ENCODE measurements around the gene SPEF1.
"Not testable (repeated sequence)": the region's sequence is repeated elsewhere in the genome, so short reads cannot be mapped to it uniquely, and the experiment has no call there.

SPEF1 gene

GRCh38 chr20:3804781-3805180 is 23.5 kb upstream of the SPEF1 start:
- no peak for DNase-seq

DNA sequence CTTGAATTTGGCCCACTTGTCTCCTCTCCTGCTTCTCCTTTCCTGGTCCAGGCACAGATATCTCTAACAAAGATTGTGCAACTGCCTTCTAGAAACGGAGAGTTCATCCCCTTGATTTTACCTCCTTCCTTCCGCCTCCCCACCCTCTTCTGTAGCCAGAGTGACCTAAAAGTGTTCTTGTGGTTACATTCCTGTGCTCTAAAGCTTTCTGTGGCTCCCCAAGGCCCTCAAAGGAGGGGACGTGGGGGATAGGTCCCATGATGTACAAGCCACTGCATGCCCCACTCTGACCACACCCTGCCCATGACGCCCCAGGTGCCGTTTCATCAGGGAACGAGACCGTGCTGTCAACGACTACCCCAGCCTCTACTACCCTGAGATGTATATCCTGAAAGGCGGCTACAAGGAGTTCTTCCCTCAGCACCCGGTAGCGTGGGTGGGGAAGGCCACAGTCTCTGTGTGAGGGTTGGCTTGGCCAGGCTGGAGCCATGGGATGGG is 23.1 kb upstream of the SPEF1 start:
- DNase-seq = no peak

DNA sequence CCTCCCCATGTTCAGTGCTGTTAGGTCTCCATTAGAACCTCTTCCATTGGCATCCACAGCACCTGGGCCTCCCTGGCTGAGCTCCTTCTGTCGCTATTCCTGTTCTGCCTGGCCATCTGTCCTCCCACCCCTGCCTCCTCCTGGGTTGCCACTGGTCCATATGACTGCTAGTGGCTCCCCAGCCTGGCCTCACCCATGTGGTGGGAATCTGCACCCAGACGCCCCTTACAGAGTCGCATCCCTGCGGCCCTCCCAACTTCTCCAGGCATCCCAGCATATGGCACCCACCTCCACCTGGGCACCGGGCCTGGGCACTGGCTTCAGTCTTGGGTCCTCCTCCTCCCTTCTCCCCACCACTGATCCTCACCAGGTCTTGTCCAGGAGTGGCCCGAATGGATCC is 22.6 kb upstream of the SPEF1 start:
- DNase-seq = no peak

DNA sequence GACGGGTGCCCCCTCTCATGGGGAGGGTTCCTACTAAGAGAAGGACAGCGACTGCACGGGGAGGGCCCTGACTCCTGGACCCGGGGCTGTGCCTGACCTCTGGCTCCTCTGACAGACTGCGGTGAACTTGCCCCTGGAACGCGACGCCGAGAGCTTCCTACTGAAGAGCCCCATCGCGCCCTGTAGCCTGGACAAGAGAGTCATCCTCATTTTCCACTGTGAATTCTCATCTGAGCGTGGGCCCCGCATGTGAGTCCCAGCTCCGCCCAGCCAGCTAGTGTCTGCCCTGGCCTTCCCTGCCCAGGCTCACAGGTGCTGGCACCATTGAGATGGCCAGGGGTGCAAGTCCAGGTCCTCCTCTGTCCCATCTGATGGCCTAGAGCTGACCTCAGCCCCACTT is 22.0 kb upstream of the SPEF1 start:
- no peak for DNase-seq

DNA sequence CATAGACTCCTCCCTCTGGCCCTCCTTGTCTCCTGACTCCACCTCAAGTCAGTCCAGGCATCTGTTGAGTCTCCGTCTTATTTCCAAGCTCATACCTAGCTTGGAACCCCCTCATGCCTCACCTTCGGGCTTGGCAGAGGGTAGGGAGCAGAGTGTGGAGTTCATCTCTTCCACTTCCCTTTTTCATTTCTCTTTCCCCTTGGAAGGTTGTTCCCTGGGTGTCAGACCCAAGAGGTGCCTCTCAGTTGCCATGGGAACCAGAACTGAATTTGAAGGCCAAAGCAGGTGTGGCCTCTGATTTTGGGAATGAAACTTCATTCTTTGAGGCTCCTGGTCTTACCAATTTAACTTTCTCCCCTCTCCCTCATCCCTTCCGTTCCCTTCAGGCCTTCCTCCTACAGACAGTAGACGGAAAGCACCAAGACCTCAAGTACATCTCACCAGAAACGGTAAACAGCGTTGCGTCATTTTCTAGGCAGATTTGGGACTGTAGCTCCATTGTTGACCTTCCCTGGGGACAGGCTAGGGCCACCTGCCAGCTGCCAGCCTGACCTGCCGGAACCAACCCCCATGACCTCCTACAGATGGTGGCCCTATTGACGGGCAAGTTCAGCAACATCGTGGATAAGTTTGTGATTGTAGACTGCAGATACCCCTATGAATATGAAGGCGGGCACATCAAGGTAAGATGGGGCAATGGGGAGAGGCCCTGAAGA is 21.4 kb upstream of the SPEF1 start:
- DNase-seq = no peak

- DNase-seq = no peak
Observed at GRCh38 chr20:3801846-3802245, 20.6 kb upstream of the SPEF1 start.

GRCh38 chr20:3801299-3801698 is 20.1 kb upstream of the SPEF1 start:
- no peak for DNase-seq

DNA sequence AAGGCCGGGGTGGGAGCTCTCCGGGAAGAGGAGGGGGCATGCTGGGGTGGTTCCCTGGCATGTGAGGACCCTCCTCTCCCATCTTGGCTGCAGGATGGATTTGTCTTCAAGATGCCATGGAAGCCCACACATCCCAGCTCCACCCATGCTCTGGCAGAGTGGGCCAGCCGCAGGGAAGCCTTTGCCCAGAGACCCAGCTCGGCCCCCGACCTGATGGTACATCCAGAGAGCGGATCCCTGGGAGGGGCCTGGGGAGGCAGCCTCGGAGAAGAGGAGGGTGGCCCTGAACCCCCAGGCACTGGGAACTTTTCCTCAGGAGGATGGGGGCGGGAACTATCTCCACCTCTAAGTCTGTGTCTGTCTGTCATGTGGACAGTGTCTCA is 19.6 kb upstream of the SPEF1 start:
- no peak for DNase-seq

- no peak for DNase-seq
Observed at GRCh38 chr20:3800256-3800877, 19.1 kb upstream of the SPEF1 start.

DNA sequence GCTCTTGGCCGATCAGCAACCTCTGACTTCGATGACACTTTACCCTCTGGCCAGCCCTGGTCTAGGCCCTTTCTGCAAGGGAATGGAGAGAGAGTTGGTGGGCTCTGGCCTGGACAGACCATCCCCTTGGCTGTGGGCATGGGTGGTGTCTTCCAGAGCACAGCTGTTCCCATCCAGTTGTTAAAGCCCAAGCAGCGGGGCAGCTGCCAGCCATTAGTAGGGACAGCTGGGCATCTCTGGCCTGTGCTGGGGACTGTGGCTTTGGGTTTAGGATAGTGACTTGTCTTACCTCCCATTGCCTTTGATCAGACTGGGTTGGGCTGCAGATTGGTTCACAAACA is 17.6 kb upstream of the SPEF1 start:
- no peak for DNase-seq

- no peak for DNase-seq
Observed at GRCh38 chr20:3798373-3798768, 17.1 kb upstream of the SPEF1 start.

DNA sequence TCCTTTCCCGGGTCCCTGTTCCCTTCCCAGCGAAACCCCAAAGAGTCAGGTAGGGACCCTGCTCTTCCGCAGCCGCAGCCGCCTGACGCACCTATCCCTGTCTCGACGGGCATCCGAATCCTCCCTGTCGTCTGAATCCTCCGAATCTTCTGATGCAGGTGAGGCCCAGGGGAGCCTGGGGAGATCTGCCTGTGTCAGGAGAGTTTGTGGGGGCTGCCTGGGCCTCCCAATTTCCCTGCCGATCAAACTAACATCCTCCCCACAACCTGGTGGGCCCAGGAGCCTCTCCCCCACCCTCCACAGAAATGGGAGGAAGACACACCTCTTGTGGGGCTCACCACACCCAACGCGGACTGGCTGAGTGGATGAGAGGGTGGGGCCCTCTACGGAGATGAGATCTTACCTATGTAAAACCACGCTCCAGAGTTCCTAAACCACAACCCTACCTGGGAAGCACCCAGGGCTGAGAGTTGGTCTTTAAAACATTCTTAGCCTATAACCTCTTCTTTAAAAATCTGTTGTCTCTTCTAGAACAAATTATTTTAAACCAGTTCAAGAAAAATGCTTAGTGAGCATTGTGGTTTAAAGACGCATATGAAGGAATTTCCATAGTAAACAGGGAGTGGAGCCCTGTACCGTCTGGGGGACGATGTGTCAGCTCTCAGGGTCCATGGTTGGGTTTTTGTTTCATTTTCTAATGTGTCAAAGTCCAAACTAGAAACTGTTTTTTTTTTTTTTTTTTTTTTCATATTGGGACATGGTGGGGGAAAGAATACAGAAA is 16.5 kb upstream of the SPEF1 start:
- no peak for DNase-seq

DNA sequence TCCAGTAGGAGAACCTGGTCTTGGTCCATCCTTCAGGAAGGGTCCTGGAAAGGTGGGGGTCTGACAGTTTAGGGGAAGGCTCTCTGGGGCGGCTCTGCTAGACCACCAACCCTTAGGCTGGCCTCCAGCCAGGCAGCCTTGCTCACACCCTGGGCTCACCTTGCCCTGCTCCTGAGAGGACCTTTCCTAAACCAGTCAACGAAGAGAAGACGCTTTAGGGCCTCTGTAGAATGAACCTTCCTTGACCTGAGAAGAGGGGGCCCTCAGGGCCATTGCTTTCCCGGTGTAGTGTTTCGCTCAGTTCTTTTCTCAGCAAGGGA is 15.9 kb upstream of the SPEF1 start:
- no peak for DNase-seq

DNA sequence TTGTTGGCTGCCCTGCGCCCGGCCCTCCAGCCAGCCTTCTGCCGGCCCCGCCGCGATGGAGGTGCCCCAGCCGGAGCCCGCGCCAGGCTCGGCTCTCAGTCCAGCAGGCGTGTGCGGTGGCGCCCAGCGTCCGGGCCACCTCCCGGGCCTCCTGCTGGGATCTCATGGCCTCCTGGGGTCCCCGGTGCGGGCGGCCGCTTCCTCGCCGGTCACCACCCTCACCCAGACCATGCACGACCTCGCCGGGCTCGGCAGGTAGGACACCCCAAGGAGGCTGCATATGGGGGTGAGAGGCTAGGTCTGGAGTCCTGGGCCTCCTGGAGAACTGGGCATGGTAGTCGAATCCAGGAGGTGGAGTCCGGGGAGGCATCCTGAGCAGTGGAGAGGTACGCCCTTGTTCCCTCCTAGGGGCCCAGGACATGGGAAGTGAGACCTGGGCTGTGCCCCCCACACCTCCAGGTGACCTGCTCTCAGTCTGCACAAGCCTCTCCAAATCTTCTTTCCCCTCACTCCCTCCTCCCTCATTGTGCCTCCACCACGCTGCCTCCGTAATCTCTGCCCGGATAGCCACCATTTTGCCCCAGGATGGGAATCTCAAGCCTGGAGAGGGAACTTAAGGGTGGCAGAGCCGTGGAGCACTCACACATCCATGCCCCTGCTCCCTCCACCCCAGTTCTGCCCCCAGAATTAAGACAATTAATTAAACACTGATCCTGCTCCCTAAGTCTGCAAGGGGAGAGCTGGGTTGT is 15.4 kb upstream of the SPEF1 start:
- no peak for DNase-seq

DNA sequence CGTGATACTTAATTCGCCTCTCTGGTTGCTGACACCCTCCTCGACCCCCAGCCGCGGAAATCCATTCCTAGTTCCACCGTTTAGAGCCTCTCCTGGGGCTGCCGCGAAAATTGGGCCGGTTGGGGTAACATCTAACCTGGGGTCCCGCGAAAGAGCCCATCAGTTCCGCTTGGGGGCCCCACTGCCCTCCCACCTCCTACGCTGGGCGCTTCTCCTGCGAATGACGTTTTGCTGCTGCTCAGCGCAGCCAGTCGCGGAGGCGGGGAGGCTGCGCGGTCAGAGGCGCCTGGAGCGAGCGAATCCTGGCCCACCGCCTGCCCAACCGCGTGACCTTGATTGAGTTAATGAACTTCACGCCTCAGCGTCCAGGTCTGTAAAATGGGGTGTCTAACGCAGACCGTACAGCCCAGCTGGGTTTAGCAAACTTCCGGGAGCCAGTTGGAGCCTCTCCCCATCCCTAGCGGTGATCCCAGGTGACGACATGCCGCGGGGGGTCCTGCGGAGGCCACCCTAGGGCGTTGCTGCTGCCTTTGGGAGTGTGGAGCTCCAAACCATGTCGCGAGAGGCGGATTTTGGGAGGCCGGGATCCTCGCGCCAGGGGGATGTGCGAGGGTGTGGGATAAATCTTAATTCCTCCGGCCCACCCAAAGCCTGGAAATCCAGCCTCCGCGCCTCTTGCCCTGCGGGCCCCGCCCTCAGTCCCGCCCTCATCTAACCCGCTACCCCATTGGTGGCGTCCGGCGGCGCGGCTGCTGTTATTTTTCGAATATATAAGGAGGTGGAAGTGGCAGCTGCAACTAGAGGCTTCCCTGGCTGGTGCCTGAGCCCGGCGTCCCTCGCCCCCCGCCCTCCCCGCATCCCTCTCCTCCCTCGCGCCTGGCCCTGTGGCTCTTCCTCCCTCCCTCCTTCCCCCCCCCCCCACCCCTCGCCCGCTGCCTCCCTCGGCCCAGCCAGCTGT is 14.5 kb upstream of the SPEF1 start, which contains the start of gene CDC25B:
Gene CDC25B (plus strand): TSS at position 800 of the 958 bp plus-strand sequence. CDS start 222 bp downstream, outside the sequence.
- peak; percentile 87 for DNase-seq

DNA sequence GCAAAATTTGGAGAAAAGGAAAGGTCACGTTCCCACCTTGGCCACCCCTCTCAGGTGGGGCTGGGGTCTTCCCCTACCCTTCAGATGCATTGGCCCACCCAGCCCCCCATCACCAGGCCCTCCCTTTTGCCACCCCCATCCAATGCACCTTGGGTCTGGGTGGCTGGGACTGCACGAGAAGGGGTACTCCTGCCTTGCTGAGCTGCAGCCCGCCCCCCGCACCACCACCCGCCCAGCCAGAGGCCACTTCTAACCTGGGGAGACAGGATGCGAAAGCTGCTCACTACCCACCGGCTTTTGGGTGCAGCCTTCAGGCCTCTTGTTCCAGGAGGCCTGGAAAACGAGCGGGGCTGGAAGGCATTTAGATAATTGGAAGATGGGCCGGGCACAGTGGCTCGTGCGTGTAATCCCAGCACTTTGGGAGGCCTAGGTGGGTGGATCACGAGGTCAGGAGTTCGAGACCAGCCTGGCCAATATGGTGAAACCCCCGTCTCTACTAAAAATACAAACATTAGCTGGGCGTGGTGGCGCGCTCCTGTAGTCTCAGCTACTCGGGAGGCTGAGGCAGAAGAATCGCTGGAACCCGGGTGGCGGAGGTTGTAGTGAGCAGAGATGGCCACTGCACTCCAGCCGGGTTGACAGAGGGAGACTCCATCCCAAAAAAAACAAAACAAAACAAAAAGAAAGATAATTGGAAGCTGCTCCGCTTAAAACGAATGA is 13.6 kb upstream of the SPEF1 start:
- DNase-seq = no peak

GRCh38 chr20:3794168-3794567 is 12.9 kb upstream of the SPEF1 start:
- not testable (repeated sequence) for DNase-seq

DNA sequence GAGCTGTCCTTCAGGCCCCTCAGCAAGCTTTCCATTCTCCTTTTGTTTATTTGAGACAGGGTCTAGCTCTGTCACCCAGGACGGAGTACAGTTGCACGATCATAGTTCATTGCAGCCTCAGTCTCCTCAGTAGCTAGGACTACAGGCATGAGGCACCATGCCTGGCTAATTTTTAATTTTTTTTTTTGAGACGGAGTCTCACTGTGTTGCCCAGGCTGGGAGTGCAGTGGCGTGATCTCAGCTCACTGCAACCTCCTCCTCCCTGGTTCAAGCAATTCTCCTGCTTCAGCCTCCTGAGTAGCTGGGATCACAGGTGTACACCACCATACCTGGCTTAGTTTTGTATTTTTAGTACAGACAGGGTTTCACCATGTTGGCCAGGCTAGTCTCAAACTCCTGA is 8.0 kb upstream of the SPEF1 start:
- DNase-seq = not testable (repeated sequence)

GRCh38 chr20:3788685-3789155 is 7.5 kb upstream of the SPEF1 start:
- DNase-seq = no peak

DNA sequence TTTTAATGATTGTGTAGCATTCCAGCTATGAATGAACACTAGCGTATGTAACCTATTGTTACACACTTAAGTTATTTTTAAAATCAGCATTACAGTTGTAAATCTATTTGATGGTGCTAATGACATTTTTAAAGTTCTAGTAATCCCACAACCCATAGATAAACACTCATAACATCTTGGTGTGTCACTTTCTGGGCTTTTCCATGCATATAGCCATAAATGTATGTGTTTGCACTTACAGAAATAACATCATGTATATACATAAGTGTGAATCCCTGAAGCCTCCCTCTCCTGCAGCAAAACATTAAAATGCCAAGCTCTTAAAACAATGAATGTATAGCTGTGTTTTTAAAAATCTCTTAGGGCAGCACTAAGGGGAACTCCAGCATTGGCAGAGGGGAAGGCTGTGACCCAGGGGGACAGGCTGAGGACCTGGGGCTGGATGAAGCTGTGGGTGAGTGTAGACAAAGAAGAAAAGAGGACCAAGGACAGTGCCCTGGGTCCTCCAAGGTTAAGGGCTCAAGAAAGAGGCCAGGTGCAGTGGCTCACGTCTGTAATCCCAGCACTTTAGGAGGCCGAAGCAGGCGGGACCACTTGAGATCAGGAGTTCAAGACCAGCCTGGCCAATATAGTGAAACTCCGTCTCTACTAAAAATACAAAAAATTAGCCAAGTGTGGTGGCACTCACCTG is 6.2 kb upstream of the SPEF1 start:
- DNase-seq = no peak
